Measurements from ENCODE around the gene CEP97.
"Not testable (repeated sequence)": the region's sequence is repeated elsewhere in the genome, so short reads cannot be mapped to it uniquely, and the experiment has no call there.

The CEP97 gene

GRCh38 chr3:101758224-101758623 lies 33.8 kb downstream of the CEP97 start:
- DNase-seq (ENCODE audit: extremely low read depth, low read depth), result no peak
- no peak for TF ChIP-seq CTCF (IDR thresholded peaks at IDR 0.05; ENCODE audit: low read depth, low read length, missing control alignments)
- H3K4me3 ChIP-seq (replicated peaks; ENCODE audit: low read depth, low read length), result no peak overlapping the region

GRCh38 chr3:101762041-101762646 lies 37.7 kb downstream of the CEP97 start:
- H3K4me3 ChIP-seq (replicated peaks; ENCODE audit: low read depth, low read length), result no peak overlapping the region
- no peak for DNase-seq (ENCODE audit: extremely low read depth, low read depth)
- no peak for TF ChIP-seq CTCF (IDR thresholded peaks at IDR 0.05; ENCODE audit: low read depth, low read length, missing control alignments)

GRCh38 chr3:101777745-101778281 lies 53.4 kb downstream of the CEP97 start:
- H3K4me3 ChIP-seq (replicated peaks; ENCODE audit: low read depth, low read length); DNase-seq (ENCODE audit: extremely low read depth, low read depth): not testable (repeated sequence)

- H3K4me3 ChIP-seq (replicated peaks; ENCODE audit: low read depth, low read length), result peak overlapping the region; percentile 64
- DNase-seq (ENCODE audit: extremely low read depth, low read depth), result no peak
- TF ChIP-seq CTCF (IDR thresholded peaks at IDR 0.05; ENCODE audit: low read depth, low read length, missing control alignments), result no peak
These were observed 54.1 kb downstream of the CEP97 start for GRCh38 chr3:101778385-101779046.

- DNase-seq (ENCODE audit: extremely low read depth, low read depth), result no peak
- no peak for TF ChIP-seq CTCF (IDR thresholded peaks at IDR 0.05; ENCODE audit: low read depth, low read length, missing control alignments)
- peak within 1 kb of the TSS; percentile 64 for H3K4me3 ChIP-seq (replicated peaks; ENCODE audit: low read depth, low read length)
These were observed 54.8 kb downstream of the CEP97 start, which contains the start of gene NXPE3 for GRCh38 chr3:101779047-101779821. NXPE3 (plus strand) TSS chr3:101779211; CDS start chr3:101785597, 6,386 bp downstream.

- peak overlapping the region; percentile 64 for H3K4me3 ChIP-seq (replicated peaks; ENCODE audit: low read depth, low read length)
- DNase-seq (ENCODE audit: extremely low read depth, low read depth), result no peak
- no peak for TF ChIP-seq CTCF (IDR thresholded peaks at IDR 0.05; ENCODE audit: low read depth, low read length, missing control alignments)
These were observed 55.5 kb downstream of the CEP97 start for GRCh38 chr3:101779822-101780381.

Measured in HFF-Myc (cell line).